HL-60/S4 treated with retinoic acid at 250 ng/mL for 4 days and 3 days (cell line): ENCODE measurements around the gene PML.
"Not testable (repeated sequence)": the region's sequence is repeated elsewhere in the genome, so short reads cannot be mapped to it uniquely, and the experiment has no call there.

Experiments used
- in situ Hi-C: fragments of 300-500 bp; cut with MboI; formaldehyde crosslinking; loops from 2 replicates; pipeline ENCODE4 v1.7.0; 2022; ENCODE audit warnings: low sequenced_read_pairs

PML gene

DNA sequence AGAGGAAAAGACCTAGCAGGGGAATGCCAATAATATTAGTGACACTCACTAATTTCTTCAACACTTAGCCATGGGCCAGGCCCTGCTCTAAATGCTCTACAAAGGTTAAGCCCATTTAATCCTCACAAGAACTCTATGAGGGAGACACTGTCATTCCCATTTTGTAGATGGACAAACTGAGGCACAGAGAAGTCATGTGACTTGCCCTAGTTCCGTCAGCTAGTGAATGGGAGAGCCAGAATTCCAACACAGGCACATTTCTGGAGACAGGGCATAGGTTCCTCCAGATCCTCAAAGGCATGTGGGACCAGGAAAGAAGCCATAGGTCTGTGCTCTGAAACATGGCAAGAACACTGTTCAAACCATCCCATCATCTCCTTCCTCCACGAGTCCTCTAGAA is 36.7 kb upstream of the PML start:
- in situ Hi-C loops, result loop anchor here (25.0 kb wide), 1 partner anchor 380 kb away; no protein-coding TSS in a partner anchor

DNA sequence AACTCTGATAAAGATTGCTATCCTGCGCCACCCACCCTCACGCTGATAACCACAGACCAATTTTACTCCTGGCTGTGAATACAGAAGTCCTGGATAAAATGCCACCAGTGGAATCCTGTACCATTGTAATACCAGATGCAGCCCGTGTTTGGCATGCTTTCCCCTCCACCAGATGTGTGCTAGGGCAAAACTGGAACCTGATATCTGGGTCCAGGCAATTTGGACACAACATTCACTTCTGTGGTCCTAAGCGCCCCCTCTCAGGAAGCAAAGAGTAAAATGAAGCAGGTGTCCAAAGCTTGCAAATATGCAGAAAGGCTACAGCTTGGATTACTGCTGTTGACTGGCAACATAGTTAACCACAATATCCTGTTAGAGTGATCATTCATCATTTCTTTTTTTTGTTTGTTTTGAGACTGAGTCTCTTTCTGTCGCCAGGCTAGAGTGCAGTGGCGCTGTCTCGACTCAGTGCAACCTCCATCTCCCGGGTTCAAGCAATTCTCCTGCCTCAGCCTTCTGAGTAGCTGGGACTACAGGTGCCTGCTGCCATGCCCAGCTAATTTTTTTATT is 35.4 kb upstream of the PML start:
- in situ Hi-C loops, result loop anchor here (25.0 kb wide), 1 partner anchor 378 kb away; no protein-coding TSS in a partner anchor

DNA sequence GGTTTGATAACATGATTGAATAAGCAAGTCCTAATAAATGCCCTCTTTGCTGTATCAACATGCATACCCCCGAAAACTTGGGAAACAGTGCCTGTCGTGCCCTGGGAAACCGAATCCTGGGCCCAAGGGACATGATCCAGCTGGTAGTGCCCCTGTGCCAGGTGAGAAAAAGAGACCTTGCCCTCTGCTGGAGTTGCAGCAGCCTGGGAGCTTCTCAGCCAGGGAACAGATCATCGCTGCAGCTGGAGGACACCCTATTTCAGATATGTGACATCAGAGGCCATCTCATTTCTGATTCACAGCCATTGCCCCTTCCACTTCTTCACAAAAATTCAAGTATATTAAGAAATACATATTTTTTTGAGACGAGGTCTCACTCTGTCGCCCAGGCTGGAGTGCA is 34.7 kb upstream of the PML start:
- in situ Hi-C loops, result loop anchor here (25.0 kb wide), 1 partner anchor 378 kb away; no protein-coding TSS in a partner anchor

GRCh38 chr15:73960472-73961070 is 33.9 kb upstream of the PML start:
- in situ Hi-C loops, result loop anchor here (25.0 kb wide), 1 partner anchor 377 kb away; no protein-coding TSS in a partner anchor

DNA sequence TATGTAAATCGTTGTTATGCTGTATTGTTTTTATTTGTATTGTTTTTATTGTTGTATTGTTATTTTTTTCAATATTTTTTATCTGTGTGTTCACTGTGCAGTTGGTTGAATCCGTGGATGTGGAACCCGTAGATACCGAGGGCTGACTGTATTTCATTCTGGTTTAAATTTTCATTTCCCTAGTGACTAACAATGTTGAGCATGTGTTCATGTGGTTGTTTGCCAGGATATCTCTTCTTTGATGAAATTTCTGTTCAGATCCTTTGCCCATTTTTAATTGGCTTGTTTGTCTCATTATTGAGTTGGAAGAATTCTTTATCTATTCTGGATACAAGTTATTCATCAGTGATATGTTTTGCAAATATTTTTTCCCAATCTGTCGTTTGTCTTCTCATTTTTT is 32.1 kb upstream of the PML start:
- in situ Hi-C loops, result loop anchor here (25.0 kb wide), 1 partner anchor 375 kb away; no protein-coding TSS in a partner anchor

DNA sequence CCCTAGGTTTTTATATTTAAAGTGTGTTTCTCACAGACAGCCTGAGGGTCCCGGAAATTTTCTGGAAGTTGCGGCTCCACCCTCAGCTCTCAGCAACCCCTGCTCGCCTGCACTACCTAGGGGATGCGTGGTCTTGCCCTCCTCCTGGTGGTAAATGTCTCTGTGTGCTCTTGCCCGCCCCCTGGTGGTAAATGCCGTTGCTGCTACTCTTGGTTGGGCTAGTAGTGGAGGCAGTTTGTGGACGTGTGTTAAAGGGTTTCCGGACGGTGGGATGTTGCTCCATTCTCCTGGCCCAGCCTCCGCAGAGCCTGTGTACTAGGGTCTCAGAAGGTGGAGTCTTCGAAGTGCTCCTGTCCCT is 29.8 kb upstream of the PML start:
- in situ Hi-C loops, result loop anchor here (25.0 kb wide), 1 partner anchor 373 kb away; no protein-coding TSS in a partner anchor

DNA sequence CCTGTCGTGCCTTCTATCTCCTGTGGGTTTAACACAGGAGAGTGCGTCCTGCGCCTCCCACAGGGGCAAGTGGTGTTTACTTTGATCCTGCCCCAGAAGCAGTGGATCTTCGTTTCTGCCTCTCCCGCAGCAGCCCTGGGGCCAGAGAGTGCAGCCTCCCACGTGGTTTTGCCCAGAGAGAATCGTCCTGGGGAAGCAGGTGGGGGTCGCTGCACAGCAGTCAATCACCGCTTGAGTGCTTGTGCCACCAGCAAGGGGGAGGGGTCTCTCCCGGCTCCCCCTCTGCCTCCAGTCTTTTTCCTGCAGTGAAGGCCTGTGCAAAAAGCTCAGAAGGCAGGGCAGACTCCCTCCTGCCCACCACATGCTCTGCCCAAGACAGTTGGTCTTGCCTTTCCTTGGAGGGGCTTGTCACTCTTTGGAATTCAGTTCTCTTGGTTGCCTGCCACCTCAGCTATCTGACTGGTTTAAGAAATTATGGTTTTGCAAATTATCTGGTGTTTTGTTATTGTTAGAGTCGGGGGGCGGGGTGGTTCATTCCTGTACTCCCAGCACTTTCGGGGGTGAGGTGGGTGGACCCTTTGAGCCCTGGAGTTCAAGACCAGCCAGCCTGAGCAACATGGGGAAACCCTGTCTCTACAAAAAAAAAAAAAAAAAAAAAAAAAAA is 29.3 kb upstream of the PML start:
- in situ Hi-C loops, result loop anchor here (25.0 kb wide), 1 partner anchor 372 kb away; no protein-coding TSS in a partner anchor

- in situ Hi-C loops, result loop anchor here (25.0 kb wide), 1 partner anchor 372 kb away; no protein-coding TSS in a partner anchor
Observed at GRCh38 chr15:73965758-73966113, 28.8 kb upstream of the PML start.

GRCh38 chr15:73968461-73968860 is 26.1 kb upstream of the PML start:
- in situ Hi-C loops, result loop anchor here (25.0 kb wide), 1 partner anchor 369 kb away; no protein-coding TSS in a partner anchor

DNA sequence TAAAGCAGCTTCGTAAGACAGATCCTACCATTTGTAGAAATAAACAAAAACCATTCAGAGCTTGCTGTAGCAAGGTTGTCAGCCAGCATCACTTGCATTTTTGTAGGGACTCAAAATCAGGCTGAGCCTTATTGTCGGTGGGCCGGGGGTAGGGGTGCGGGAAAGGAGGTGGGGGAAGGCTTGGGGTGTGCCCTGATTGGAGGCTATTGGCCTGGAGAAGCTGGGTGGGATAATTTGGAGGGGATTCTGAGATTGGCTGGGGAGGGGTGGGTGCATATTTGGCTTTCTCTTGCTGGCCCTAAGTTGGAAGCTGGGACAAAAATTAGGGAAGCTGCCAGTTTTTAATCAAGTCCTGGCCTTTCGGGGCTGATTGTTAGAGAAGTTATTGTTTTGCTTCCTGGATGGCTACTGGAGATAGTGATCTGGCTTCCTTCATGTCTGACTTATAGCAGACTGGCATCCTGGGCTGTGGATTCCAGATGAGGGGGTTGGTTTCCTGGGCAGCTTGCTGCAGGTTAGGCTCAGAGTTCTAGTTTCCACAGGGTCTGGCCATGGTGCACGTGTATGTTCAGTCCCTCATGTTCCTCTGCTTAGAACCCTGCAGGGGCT is 25.3 kb upstream of the PML start:
- in situ Hi-C loops, result loop anchor here (25.0 kb wide), 1 partner anchor 368 kb away; no protein-coding TSS in a partner anchor

DNA sequence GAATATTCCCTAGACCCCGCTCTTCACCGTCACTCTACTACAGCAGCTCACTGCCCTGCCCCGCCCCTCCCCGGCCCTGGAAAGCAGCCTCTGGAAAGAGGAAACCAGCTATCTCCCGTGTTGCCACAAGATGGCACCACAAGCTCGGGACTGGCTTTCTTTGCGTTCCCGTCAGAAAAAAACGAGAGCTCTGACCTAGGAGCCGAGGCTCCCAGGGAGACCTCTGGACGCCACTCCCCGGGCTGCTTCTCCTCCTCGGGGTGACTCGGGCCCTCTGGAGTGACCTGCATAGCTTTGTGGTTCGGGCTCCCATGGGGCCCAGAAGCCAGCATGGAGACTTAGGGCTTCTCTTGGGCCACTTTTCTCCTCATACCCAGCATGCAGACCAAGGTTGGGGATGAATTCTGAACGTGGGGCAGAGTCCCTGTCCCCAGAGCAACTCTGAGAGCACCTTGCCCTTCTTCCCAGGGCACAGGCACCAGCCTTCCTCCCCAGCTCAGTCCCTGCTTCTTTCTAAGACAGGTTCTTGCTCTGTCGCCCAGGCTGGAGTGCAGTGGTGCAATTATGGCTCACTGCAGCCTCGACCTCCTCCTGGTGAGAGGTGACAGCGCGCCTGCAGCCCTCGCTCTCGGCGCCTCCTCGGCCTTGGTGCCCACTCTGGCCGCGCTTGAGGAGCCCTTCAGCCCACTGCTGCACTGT is 21.4 kb upstream of the PML start:
- in situ Hi-C loops, result loop anchor here (25.0 kb wide), 1 partner anchor 364 kb away; no protein-coding TSS in a partner anchor

DNA sequence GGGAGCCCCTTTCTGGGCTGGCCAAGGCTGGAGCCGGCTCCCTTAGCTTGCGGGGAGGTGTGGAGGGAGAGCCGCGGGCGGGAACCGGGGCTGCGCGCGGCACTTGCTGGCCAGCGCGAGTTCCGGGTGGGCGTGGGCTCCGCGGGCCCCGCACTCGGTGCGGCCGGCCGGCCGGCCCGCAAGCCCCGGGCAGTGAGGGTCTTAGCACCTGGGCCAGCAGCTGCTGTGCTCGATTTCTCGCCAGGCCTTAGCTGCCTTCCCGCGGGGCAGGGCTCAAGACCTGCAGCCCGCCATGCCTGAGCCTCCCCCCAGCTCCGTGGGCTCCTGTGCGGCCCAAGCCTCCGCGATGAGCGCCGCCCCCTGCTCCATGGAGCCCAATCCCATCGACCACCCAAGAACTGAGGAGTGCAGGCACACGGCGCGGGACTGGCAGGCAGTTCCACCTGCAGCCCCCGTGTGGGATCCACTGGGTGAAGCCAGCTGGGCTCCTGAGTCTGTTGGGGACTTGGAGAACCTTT is 20.8 kb upstream of the PML start:
- in situ Hi-C loops, result loop anchor here (25.0 kb wide), 1 partner anchor 364 kb away; no protein-coding TSS in a partner anchor

GRCh38 chr15:73975440-73976125 is 18.9 kb upstream of the PML start:
- in situ Hi-C loops, result not testable (repeated sequence)

DNA sequence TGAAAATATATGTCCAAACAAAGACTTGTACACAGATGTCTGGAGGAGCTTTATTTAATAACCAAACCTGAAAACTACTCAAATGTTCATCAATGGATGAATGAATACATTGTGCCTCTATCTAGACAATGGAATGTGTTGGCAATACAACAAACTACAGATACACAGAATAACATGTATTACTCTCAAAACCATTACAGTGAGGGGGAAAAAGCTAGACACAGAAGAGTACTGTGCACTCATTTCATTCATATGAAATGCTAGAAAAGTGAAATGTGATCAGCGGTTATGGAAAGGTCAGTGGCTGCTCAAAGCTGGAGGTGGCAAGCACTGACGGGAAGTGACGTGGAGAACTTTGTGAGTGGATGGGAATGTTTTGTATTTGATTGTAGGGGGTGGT is 15.6 kb upstream of the PML start:
- in situ Hi-C loops, result no loop called here

- in situ Hi-C loops, result no loop called here
Observed at GRCh38 chr15:73979636-73980035, 14.9 kb upstream of the PML start.

DNA sequence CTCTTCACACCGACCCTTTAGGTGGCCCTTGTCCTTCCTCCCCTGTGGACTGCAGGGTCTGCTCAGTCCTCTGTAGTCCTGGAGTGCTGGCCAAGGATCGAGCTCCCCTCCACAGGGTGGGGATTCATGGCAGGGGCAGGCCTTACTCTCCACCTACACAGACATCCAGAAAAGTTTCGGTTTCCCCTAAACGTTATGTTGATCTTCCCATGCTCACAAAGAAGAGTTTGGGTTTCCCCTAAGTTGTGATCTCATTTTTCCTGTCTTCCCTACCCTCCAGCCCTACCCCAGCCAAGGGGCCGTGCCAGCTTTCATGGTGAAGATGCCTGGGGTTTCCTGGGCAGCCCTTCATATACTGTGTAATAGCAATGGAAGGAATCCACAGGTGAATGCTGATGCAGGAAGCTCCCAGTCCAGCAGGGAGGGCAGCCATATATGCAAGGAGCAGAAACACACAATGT is 12.7 kb upstream of the PML start:
- in situ Hi-C loops, result no loop called here

DNA sequence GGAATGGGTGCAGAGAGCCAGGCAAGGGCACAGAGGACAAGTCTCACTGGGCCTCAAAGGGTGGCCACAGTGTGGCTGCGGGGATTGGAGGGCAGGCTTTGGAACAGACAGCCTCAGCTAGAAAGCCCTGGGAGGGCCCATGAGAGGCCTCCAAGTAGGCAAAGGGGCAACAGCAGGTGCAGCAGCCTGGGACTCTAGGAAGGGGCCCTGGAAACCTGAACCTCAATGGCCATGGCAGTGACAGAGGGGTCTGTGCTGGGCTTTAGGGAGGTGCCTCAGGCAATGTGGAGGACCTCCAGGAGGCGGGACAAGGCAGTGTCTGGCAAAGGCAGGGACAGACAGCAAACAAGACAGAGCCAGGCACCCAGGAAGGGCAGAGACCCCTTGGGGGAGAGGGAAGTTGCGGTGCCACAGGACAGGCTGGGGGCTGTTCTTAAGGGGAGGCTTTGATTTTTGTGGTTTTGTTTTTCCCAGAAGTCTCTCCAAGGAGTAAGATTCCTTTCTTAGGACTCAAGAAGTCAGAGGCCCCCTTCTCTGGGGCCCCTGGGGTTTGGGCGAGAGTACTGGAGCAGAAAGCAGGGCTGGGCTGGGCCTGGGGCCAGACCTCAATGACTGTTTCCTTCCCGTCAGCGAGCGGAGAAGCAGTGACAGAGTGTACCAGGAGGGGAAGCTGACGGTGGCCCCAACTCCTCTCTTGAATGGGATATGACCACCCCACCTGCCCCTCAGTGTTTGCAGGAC is 12.1 kb upstream of the PML start:
- in situ Hi-C loops, result no loop called here

- in situ Hi-C loops, result no loop called here
Observed at GRCh38 chr15:73983211-73983727, 11.2 kb upstream of the PML start.

DNA sequence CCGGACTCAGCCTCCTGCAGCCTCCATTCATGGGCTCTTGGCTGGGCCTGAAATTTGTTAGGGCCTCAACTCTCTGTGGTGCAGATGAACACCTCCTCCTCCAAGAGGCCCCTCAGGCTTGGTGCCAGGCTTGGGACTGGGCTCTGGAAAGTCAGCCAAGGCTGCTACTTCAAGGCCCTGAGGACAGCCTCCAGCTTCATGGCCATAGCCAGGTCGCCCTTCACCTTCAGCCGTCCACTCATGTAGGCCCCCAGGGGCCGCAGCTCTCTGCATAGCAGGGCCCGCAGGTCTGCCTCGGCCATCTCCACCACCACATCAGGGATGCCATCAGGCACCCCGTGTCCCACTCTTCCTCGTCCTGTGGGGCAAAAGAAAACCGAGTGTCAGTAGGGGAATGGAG is 10.7 kb upstream of the PML start:
- in situ Hi-C loops, result no loop called here
